ENCODE results near the gene ANKLE2.

The ANKLE2 gene

GRCh38 chr12:132675757-132676432 lies 85.7 kb downstream of the ANKLE2 start:
- Histone ChIP-seq H3K27ac (ENCODE audit: low read depth, low read length) (no peak overlapping the region), H3K9me3 (ENCODE audit: control insufficient read depth in 1 of 2, low read length in 2 of 2) (no peaks in the 10 kb centered on the region), H3K36me3 (ENCODE audit: control insufficient read depth in 1 of 2, insufficient read depth in 2 of 2, low read length in 2 of 2) (peaks cover 23 to 76% of the 10 kb centered on the region in 2 donors), H3K9ac (ENCODE audit: low read depth in 1 of 2, low read length in 2 of 2) (no peak overlapping the region), H3K27me3 (ENCODE audit: control insufficient read depth in 1 of 2, insufficient read depth in 2 of 2, low read length in 2 of 2) (no peaks in the 10 kb centered on the region), H3K4me3 (ENCODE audit: low read depth in 1 of 2, low read length in 2 of 2) (no peak overlapping the region), H3K4me1 (ENCODE audit: control insufficient read depth in 1 of 2, insufficient read depth in 2 of 2, low read length in 2 of 2) (peaks cover 0 to 10% of the 10 kb centered on the region in 2 donors)
